ENCODE results near the gene ITGB3. TPM values are rescaled to one million over a fixed set of nuclear protein-coding genes. Genes with fewer than 3 reads are reported as not detected.

The ITGB3 gene
- polyA plus RNA-seq, 4 donors: 0.54 to 4.8 (median 2.2) TPM

Other genes with a start within 250 kb of the ITGB3 start
- gene CDC27, start 64.5 kb upstream of the ITGB3 start, polyA plus RNA-seq: 10 to 100 TPM in 3 of 4 donors, 1 to 10 TPM in 1; 5.9 to 29.7 (median 19.5) TPM
- gene MYL4, start 44.5 kb upstream of the ITGB3 start, polyA plus RNA-seq: 1 to 10 TPM in 1 of 4 donors, under 1 TPM in 1, not detected in 2; 0.31 to 5.5 TPM
- 1 to 10 TPM in 2 of 4 donors, under 1 TPM in 2; 0.54 to 9.0 (median 0.88) TPM for gene EFCAB13, start 70.1 kb downstream of the ITGB3 start, polyA plus RNA-seq